Activated B cell treated with CpG ODN at 0.5 μM for 24 hours (primary cell): ENCODE measurements around the gene TIGAR. TPM values are rescaled to one million over a fixed set of nuclear protein-coding genes. Genes with fewer than 3 reads are reported as not detected.

Experiments
- ATAC-seq: fragments of 200-7000 bp; cut with Tn5 transposase; one replicate; pipeline ENCODE4 v1.10.0; 2021; ENCODE audit warnings: low read depth, mild to moderate bottlenecking, moderate library complexity
- CTCF ChIA-PET: fragments of 350-600 bp; sonication (Branson Sonifier 250); formaldehyde crosslinking; loops from one replicate; lab custom pipeline; 2021; ENCODE audit warnings: antibody characterized with exemption; lab: Charles Lee
- POLR2A ChIA-PET: fragments of 350-600 bp; sonication (Branson Sonifier 250); formaldehyde crosslinking; loops from one replicate; lab custom pipeline; 2021; ENCODE audit warnings: antibody characterized with exemption; lab: Charles Lee
- DNase-seq: peaks from one replicate; pipeline ENCODE4 v3.0.0; 2022
- H3K27ac Mint-ChIP-seq: one replicate; pipeline ENCODE4 v1.8.0; 2020; ENCODE audit warnings: mixed read lengths
- H3K27me3 Mint-ChIP-seq: one replicate; pipeline ENCODE4 v1.8.0; 2021; ENCODE audit warnings: mixed read lengths
- H3K36me3 Mint-ChIP-seq: one replicate; pipeline ENCODE4 v1.8.0; 2021; ENCODE audit warnings: low read depth, mixed read lengths
- H3K4me1 Mint-ChIP-seq: one replicate; pipeline ENCODE4 v1.8.0; 2021; ENCODE audit warnings: mixed read lengths
- H3K4me3 Mint-ChIP-seq: one replicate; pipeline ENCODE4 v1.8.0; 2020; ENCODE audit warnings: mild to moderate bottlenecking, mixed read lengths
- H3K9me3 Mint-ChIP-seq: one replicate; pipeline ENCODE4 v1.8.0; 2020; ENCODE audit warnings: mixed read lengths
- intact Hi-C: fragments of 100-400 bp; cut with micrococcal nuclease; formaldehyde crosslinking; loops from one replicate; pipeline ENCODE4 v1.15.1; 2024
- total RNA-seq: library from RNA; stranded (reverse); gene quantifications from 2 replicates; pipeline ENCODE4 v1.2.3, GENCODE V29; 2022
- TF ChIP-seq, protein P1 (sequence below): fragments of 200-600 bp; IDR thresholded peaks from one replicate; pipeline ENCODE4 v1.8.0; 2022; ENCODE audit warnings: antibody characterized with exemption, mild to moderate bottlenecking

TIGAR gene
- total RNA-seq, 1 donor from 2014 or later = 10.2 TPM

DNA sequence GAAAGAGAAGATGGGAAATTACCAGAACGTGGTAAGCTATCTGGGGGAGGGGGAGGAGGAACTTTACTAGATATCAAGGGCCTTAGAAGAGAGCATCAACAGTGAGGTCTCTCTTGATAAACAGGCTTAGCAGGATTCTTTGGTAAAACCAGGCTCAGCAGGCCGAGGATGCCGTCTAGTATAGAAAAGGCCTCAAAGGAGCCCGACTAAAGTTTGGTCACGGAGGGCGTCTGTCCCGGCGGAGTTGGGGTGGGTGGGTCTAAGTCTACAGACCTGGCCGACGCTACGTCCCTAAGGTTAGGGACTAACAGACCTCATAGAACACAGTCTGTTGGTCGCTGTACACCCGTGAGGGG is 538 bp upstream of the TIGAR start:
- Mint-ChIP-seq H3K4me3 (peak overlapping the region; percentile 95), H3K36me3 (peaks cover 19% of the 10 kb centered on the region), H3K9me3 (no peaks in the 10 kb centered on the region), H3K27me3 (no peaks in the 10 kb centered on the region), H3K27ac (peak overlapping the region; percentile 90), H3K4me1 (peaks cover 32% of the 10 kb centered on the region)
- ChIA-PET CTCF (no interaction called here), POLR2A (interaction anchor here (0.5 to 3.4 kb wide), 4 partner anchors 43 to 450 kb away, joined by 3 to 22 read pairs (median 3); no protein-coding TSS in a partner anchor)
- DNase-seq (no peak), ATAC-seq (peak; percentile 51)
- intact Hi-C loops = loop anchor here (2.0 to 5.0 kb wide), 5 partner anchors 106 to 1244 kb away; partner anchors contain the start of genes AKAP3, NDUFA9 and TSPAN9
- TF ChIP-seq, protein P1, sequence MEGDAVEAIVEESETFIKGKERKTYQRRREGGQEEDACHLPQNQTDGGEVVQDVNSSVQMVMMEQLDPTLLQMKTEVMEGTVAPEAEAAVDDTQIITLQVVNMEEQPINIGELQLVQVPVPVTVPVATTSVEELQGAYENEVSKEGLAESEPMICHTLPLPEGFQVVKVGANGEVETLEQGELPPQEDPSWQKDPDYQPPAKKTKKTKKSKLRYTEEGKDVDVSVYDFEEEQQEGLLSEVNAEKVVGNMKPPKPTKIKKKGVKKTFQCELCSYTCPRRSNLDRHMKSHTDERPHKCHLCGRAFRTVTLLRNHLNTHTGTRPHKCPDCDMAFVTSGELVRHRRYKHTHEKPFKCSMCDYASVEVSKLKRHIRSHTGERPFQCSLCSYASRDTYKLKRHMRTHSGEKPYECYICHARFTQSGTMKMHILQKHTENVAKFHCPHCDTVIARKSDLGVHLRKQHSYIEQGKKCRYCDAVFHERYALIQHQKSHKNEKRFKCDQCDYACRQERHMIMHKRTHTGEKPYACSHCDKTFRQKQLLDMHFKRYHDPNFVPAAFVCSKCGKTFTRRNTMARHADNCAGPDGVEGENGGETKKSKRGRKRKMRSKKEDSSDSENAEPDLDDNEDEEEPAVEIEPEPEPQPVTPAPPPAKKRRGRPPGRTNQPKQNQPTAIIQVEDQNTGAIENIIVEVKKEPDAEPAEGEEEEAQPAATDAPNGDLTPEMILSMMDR = no peak

DNA sequence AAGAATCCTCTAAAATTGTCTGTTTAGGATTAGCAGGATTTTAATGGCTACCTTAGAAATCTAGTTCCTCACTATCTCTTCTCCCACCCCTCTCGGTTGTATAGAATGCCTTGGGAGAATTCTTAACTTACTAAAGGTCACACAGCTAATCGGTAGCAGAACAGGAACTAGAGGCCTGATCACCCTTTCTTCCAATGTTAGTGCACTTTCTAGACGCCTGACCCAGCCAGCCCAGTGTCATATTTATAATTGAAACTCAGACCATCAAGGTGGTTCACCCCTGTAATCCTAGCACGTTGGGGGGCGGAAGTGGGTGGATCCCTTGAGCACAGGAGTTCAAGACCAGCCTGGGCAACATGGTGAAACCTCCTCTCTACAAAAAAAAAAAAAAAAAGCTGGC is 1.7 kb downstream of the TIGAR start:
- POLR2A ChIA-PET = interaction anchor here (0.6 to 3.4 kb wide), 3 partner anchors 52 to 435 kb away, joined by 3 to 22 read pairs (median 5); no protein-coding TSS in a partner anchor
- no peaks in the 10 kb centered on the region for H3K27me3 Mint-ChIP-seq
- TF ChIP-seq, protein P1 = no peak
- H3K4me1 Mint-ChIP-seq = peaks cover 37% of the 10 kb centered on the region
- H3K4me3 Mint-ChIP-seq = peak overlapping the region; percentile 60
- DNase-seq = no peak
- H3K9me3 Mint-ChIP-seq = no peaks in the 10 kb centered on the region
- ATAC-seq = no peak
- H3K36me3 Mint-ChIP-seq = peaks cover 19% of the 10 kb centered on the region
- intact Hi-C loops = loop anchor here (5.0 kb wide), 1 partner anchor 175 kb away; no protein-coding TSS in a partner anchor
- no peak overlapping the region for H3K27ac Mint-ChIP-seq
- CTCF ChIA-PET = interaction anchor here (0.7 kb wide), 1 partner anchor 9 kb away, joined by 3 read pairs; no protein-coding TSS in a partner anchor

DNA sequence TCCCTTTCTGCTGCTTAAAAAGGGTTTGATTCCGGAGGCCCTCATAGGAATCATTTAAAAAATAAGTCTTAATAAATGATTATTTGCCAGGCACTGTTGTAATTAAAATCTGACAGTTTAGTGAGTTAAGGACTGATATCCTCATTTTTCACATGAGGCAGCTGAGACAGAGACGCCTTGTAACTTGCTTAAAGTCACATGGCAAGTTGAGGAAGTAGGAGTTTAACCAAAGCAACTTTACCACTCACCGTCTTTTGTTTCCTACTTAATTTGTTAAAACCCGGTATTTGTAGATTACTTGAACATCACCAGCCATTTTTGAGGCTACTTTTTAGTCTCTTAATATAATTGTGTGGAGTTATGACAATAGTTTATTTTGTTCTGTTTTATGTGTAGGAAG is 2.4 kb downstream of the TIGAR start:
- Mint-ChIP-seq H3K4me1 (peaks cover 37% of the 10 kb centered on the region), H3K27ac (peak overlapping the region; percentile 56), H3K27me3 (no peaks in the 10 kb centered on the region), H3K9me3 (no peaks in the 10 kb centered on the region), H3K36me3 (peaks cover 19% of the 10 kb centered on the region), H3K4me3 (peak overlapping the region; percentile 46)
- ChIA-PET POLR2A (interaction anchor here (0.6 to 3.4 kb wide), 2 partner anchors 52 to 59 kb away, joined by 5 to 22 read pairs; no protein-coding TSS in a partner anchor), CTCF (interaction anchor here (1.2 kb wide), 1 partner anchor 46 kb away, joined by 3 read pairs; no protein-coding TSS in a partner anchor)
- TF ChIP-seq, protein P1 = no peak
- ATAC-seq (no peak), DNase-seq (no peak)
- intact Hi-C loops = loop anchor here (5.0 kb wide), 1 partner anchor 176 kb away; no protein-coding TSS in a partner anchor

DNA sequence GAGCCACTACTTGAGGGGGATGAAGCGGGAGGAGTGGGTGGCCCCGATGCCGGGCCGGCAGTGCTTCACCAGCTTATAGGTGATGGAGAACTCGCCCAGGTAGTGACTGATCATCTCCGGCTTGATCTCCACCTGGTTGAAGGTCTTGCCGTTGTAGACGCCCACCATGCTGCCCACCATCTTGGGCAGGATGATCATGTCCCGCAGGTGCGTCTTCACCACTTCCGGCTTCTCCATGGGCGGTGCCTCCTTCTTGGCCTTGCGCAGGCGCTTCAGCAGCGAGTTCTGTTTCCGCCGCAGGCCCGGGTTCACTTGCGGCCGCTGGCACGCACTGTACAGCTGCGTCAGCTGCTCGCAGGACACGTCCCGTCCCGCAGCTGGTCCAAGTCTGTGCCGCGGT is 3.4 kb downstream of the TIGAR start:
- ChIA-PET CTCF (interaction anchor here (0.6 to 1.2 kb wide), 2 partner anchors 47 to 241 kb away, joined by 3 to 4 read pairs; no protein-coding TSS in a partner anchor), POLR2A (interaction anchor here (0.6 to 1.2 kb wide), 4 partner anchors 27 to 451 kb away, joined by 4 to 5 read pairs (median 4); partner anchors contain the start of gene PARP11)
- H3K4me3 Mint-ChIP-seq = no peak overlapping the region
- peaks cover 19% of the 10 kb centered on the region for H3K36me3 Mint-ChIP-seq
- H3K9me3 Mint-ChIP-seq = no peaks in the 10 kb centered on the region
- H3K4me1 Mint-ChIP-seq = peaks cover 37% of the 10 kb centered on the region
- no peaks in the 10 kb centered on the region for H3K27me3 Mint-ChIP-seq
- intact Hi-C loops = loop anchor here (5.0 kb wide), 1 partner anchor 177 kb away; no protein-coding TSS in a partner anchor
- H3K27ac Mint-ChIP-seq = no peak overlapping the region
- ATAC-seq (no peak), DNase-seq (no peak)
- TF ChIP-seq, protein P1 = no peak

DNA sequence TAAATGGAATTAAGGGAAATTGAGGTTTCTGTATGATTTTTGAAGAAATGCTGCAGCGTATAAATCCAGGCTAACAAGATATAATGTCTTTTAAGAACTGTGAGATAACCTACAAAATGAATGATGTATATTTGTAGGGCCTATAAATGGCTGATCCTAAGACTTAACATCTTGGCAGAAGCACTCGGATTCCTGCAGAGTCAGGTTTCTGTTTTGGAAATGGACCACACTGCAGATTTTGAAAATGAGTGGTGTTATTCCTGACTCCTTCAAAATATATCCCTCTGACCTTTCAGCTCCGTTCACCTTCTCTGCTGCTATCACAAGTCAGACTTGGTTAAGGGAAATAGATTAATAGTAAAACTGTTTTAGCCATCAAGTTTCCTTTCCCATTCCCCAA is 5.0 kb downstream of the TIGAR start:
- H3K4me3 Mint-ChIP-seq = no peak overlapping the region
- peaks cover 27% of the 10 kb centered on the region for H3K4me1 Mint-ChIP-seq
- POLR2A ChIA-PET = interaction anchor here (0.7 kb wide), 1 partner anchor 506 kb away, joined by 6 read pairs; no protein-coding TSS in a partner anchor
- no peak for ATAC-seq
- DNase-seq = no peak
- TF ChIP-seq, protein P1 = no peak
- H3K36me3 Mint-ChIP-seq = peaks cover 24% of the 10 kb centered on the region
- no peaks in the 10 kb centered on the region for H3K27me3 Mint-ChIP-seq
- no peaks in the 10 kb centered on the region for H3K9me3 Mint-ChIP-seq
- H3K27ac Mint-ChIP-seq = no peak overlapping the region
- CTCF ChIA-PET = no interaction called here
- intact Hi-C loops = no loop called here
